ENCODE results near the gene AGT.
"Not testable (repeated sequence)": the region's sequence is repeated elsewhere in the genome, so short reads cannot be mapped to it uniquely, and the experiment has no call there.

The AGT gene

DNA sequence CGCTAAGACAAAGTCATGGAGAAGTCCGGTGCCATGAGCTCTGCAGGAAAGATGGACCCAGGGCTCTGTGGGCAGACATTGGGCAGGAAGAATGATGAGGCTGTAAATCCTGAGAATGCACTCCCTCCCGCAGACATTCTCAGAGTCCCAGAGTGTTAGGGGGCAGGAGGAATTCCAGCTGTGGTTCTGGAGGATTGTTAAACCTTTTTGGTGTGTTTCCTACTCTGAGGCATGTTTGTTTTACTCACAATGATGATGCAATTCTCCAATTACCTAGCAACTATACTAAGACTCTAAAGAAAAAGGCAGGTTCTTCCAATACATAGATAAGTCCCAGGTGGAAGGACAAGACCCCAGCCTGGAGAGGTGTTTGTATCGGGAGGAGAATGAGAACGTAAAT, 30.5 kb upstream of the AGT start:
- DNase-seq (ENCODE audit: low read depth) = no peak

DNA sequence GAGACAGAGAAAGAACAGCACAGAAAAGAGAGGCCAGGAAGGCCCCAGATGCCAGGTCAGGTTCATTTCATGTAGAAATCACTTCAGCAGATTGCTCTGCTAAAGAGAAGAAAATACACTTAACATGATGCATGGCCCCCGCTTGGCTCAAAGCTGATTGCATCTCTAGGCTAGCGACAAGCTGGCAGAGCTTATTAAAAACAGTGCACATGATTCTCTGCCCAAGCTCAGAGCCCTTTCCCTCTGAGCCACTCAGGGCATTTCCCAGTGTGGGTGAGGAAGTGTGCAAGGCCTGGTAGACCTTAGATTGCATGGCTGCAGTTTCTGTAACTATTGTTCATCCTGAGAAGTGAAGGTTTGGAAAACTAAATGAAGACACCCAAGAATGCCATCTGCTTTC, 30.0 kb upstream of the AGT start:
- no peak for DNase-seq (ENCODE audit: low read depth)

DNA sequence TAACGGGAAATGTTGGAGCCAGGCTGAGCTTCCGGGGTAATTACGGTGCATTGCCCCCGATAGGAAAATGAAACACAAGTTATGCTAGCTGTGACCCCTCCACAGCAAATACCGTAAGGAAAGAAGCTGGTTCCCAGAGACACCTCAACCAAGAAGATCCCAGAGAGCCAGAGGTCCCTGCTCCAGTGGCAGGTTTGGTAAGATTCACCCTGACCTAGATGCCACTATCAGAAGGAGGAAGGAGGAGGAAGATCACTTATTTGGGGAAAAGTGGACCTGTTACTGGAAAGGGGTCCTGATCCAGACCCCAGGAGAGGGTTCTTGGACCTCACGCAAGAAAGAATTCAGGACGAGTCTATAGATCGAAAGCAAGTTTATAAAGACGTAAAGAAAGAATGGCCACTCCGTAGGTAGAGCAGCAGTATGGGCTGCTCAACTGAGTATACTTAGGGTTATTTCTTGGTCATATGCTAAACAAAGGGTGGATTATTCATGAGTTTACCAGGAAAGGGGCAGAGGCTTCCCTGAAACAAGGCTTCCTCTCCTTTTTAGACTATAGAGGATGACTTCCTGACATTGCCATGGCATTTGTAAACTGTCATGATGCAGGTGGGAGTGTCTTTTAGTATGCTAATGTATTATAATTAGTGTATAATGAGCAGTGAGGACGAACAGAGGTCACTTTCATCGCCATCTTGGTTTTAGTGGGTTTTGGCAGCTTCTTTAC, 25.8 kb upstream of the AGT start:
- DNase-seq (ENCODE audit: low read depth) = no peak

DNA sequence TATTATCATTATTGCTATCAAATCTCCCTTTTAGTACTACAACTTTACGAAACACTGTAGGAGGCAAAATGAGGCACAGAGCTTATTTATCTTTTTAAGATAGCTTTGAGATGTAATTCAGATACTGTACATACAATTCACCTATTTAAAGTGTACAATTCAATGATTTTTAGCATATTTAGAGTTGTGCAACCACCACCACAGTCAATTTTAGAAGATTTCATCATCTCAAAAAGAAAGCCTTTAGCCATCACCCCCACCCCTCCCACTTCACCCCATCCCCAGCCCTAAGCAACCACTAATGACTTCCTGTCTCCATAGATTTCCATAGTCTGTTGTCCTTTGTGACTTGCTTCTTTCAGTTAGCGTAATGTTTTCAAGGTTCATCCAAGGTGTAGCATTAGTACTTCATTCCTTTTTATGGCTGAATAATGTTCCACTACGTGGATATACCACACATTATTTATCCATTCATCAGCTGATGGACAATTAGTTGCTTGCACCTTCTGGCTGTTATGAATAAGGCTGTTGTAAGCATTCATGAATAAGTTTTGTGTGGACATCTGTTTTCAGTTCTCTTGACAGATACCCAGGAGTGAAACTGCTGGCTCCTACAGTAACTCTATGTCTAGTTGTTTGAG, 23.8 kb upstream of the AGT start:
- DNase-seq (ENCODE audit: low read depth) = no peak

DNA sequence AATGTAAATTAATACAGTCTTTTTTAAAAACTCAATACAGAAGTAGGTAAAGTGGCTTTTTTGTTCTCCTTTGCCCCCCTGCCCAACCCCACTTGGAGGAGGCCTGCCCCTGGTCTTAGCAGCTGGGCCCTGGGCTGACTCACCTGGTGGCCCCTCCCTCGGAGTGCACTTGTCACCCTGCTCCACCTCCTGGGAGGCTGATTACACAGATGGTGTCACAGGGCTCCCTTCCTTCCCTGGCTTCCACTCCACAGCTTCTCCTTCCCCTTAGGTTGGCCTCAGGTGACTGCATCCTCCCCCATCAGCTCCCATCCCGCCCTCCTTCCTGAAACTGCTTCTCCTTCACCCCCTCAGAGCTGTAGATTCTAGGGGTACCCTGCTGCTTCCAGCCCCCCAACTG, 21.5 kb upstream of the AGT start:
- DNase-seq (ENCODE audit: low read depth) = no peak

DNA sequence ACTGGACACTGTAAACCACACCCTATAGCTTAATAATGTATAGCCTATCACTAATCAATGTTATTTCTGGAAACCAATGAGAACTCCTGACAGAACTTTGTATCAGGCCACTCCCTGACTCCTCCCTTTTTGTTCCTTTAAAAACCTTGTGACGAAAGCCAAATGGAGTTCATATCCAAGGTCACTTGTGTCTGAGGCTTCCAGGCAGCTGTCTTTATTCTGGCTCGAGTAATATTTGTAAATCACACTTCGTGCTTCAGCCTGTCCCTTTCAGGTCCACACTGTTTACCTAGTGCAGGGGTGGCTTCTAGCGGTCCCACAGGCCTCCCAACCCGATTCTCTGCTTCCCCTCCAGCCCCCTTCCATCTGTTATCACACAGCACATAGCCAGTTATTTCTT, 17.1 kb upstream of the AGT start:
- no peak for DNase-seq (ENCODE audit: low read depth)

DNA sequence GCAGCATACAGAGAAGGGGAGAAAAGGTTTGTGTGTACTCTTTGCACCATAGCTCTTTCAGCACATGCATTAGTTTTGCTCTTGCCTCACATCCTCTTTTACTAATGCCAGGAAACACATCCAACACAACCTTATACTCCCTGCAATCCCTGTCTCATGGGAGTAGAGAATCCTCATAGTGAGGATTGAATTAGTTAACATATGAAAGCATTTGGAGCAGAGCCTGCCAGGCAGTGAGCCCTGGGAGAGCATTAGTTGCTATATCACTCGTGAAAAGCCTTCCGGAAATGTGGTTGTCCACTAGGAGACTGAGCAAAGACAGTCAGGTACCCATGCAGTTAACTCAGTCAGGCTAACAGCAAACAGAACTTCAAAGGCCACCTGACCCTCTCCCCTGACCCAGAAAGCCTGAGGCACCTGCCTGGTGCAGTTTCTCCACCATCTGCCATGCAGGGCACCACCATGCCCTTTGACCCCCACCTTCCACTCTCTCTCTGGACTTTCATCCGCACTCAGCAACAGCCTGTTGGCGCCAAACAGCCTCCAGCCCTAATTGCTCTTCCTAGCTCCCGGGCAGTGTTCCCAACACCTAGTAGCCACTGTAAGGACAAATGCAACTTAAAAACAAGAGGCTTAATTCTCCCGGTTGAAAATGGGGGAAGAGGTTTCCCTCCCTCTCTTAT, 14.9 kb upstream of the AGT start:
- DNase-seq (ENCODE audit: low read depth) = no peak

DNA sequence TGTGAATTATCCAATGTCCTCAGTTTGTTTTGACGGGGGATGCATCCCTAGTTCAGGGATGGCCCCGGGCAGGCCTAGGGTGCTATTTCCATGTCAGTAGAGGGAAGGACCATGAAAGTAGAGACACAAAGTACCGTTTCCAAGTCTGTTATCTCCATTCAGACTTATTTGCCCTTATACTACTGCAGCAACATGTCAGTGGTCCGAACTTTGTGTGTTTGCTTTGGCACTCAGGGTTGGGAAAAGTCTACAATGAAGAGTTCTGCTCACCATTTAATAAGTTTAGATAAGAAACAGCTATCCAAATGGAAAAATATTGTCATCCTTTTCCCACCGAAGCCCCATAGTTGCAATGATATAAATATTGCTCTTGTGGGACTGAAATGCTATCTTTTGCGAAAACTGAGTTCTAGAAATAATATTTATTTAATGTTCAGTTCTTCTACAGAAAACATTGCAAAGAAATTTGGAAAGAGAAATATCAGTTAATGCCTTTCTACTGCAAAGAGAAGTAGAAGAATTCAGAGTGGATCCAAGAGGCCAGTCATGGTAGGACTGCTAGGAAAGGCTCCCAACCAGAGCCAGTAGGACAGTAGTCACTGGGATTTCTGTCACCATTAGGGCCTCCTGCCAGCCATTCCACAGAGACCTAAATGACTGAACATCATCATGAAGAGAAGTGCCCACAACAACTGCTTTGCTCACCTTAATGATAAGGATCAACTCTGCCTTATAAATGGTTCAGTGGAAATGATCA, 11.5 kb upstream of the AGT start:
- no peak for DNase-seq (ENCODE audit: low read depth)

DNA sequence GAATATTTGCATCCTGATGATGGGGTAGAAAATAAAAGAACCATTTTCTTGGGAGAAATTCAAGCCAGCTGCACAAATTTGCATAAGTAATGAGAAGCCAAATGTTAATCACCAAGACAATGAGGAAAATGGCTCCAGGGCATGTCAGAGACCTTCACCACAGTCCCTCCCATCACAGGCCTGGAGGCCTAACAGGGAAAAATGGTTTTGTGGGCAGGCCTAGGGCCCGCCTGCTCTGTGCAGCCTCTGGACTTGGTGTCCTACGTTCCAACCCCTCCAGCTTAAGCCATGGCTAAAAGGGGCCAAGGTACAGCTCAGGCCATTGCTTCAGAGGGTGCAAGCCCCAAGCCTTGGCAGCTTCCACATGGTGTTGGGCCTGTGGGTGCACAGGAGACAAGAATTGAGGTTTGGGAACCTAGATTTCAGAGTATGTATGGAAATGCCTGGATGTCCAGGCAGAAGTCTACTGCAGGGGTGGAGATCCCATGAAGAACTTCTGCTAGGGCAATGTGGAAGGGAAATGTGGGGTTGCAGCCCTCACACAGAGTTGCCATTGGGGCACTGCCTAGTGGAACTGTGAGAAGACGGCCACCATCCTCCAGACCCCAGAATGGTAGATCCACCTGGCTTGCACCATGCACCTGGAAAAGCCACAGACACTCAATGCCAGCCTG, 8.1 kb upstream of the AGT start:
- not testable (repeated sequence) for DNase-seq (ENCODE audit: low read depth)

DNA sequence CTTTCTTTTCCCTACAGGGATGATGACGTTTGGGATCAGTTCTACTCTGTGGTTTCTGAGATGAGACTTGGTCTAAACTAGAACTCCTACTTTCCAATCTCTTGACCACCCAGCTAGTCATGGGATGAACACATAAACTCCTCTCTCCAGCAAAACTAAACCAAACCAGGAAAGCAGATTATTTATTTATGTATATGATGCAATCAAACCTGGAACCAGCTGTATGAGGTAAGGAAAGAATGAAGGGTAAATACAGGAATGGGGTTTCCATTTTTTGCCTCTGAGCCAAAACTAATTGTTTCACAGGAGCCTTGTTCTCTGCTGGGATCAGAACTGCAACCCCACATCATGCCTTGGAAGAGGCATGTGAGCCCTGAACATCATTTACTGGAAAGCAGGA, 3.3 kb upstream of the AGT start:
- no peak for DNase-seq (ENCODE audit: low read depth)

DNA sequence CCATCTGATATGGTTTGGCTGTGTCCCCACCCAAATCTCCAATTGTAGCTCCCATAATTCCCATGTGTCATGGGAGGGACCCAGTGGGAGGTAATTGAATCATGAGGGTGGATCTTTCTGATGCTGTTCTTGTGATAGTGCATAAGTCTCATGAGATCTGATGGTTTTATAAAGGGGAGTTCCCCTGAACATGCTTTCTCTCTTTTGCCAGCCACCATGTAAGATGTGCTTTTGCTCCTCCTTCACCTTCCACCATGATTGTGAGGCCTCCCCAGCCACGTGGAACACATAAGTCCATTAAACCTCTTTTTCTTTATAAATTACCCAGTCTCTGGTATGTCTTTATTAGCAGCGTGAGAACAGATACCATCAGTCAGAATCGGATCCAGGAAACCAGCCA, 2.5 kb upstream of the AGT start:
- DNase-seq (ENCODE audit: low read depth) = not testable (repeated sequence)

DNA sequence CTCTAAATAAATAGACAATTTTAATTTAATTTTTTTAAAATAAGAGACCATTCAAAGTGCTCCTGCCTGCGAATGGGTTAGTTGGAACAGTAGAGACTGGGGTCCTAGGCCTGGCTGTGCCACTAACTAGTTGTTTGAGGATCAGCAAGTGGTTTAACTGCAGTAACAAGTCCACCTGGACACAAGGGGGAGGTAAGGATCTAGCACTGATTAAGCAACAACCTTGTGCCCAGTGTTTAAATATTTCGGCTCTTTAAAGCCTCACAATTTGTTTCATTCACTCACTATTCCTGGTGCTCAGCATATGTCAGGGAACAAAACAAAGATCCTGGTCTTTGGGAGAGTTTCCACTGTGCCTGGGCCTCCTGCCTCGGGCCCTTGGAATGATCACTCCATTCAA, 1.6 kb upstream of the AGT start:
- DNase-seq (ENCODE audit: low read depth) = no peak

DNA sequence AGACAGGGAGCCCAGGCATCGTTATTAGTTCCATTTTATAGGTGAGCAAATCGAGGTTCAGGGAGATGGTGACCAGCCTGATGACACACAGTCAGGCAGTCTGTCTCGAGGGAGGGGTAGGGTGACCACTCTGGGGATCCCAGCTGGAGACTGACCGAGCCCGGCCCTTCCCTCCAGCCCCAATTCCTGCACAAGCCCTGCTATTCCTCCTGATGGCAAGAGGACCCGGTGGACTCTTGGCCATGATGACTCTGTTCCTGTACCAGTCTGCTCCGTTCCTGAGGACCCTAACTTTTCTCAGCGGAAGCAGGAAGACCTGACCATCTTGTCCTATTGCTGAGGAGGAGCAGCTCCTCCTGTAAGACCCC, 391 bp downstream of the AGT start:
- DNase-seq (ENCODE audit: low read depth) = no peak

DNA sequence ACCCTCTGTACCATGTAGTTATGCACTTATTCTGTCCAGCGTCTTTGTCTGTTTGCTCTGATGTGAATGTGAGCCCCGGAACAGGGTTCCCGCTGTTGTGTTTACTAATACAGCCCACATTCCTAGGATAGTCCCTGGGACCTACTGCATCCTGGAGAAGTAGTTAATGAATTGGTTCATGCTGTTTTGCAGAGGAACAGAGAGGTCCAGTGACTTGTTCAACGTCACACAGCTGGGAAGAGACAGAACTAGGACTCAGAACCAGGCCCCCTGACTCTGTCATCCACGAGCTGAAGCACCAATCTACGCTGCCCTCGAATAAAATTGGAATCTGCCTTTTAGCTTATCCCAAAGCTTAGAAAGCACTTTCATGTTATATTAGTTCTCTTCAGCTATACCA, 784 bp downstream of the AGT start:
- no peak for DNase-seq (ENCODE audit: low read depth)

DNA sequence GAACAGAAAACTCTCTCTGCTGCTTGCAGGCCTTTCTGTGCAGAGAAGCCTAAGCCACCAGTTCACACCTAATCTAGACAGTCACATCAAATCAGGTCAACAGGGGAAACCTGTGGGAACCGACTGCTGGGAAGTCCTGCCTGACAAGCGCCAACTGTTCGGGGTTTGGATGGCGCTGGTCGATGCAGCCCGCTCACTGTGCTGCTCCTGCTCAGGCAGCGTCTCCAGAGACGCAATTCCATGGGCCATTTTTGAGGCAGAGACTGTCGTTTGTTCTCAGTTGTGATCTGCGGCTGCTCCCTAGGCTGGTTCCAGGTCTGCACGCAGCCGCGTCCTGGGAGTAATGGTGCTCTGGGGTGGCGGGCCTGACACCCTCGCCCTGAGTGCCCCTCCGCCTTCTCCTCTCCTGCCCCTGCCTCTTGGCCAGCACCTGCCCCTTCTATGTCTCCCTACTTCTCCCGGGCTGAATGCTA, 1.4 kb downstream of the AGT start:
- DNase-seq (ENCODE audit: low read depth) = no peak

DNA sequence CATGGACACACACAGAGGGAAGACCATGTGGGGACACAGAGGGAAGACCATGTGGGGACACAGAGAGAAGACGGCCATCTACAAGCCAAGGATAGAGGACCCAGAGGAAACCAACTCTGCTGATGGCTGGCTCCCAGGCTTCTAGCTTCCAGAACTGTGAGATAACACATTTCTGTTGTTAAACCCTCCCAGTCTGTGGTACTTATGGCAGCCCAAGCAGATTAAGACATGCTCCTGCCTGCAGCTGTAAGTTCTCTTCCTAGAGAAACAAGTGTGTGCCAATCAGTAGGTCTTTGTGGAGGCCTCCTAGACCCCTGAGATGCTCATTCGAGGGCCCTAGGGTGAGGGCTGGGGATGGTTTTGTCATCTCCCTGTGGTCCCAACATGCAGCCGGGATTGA, 2.7 kb downstream of the AGT start:
- no peak for DNase-seq (ENCODE audit: low read depth)

DNA sequence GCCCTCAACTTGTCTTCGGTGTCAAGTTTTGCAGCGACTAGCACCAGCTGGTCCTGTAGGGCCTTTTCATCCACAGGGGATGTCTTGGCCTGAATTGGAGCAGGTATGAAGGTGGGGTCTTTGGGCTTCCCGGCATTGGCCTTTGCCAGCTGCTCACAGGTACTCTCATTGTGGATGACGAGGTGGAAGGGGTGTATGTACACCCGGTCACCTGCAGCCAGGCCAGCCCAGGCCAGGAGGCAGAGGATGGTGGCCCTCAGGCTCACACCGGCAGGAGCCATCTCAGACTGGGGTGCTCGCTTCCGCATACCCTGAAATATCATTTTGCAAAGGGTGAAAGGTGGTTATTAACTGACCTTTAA, 3.4 kb downstream of the AGT start:
- no peak for DNase-seq (ENCODE audit: low read depth)

DNA sequence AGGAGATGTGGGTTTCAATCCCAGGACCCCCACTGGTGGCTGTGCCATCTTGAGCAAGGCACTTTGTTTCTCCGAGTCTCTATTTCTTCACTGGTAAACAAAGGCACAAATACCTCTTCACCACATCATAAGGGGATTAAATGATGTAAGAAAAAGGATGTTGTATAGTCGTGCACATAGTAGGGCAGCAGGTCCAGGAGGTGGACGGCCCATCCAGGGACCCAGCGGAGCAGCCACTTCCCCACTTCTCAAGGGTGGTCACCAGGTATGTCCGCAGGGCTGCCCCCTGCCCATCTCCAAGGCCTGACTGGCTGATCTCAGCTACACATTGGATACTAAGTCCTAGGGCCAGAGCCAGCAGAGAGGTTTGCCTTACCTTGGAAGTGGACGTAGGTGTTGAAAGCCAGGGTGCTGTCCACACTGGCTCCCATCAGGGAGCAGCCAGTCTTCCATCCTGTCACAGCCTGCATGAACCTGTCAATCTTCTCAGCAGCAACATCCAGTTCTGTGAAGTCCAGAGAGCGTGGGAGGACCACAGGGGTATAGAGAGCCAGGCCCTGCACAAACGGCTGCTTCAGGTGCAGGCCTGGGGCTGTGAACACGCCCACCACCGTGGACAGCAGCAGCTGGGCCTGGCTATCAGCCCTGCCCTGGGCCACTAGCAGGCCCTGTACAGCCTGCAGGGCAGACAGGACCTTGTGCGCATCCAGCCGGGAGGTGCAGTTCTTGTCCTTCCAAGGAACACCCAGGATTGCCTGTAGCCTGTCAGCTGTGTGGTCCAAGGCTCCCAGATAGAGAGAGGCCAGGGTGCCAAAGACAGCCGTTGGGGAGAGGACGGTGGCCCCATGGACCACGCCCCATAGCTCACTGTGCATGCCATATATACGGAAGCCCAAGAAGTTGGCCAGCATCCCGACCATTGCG, 4.0 kb downstream of the AGT start:
- DNase-seq (ENCODE audit: low read depth) = no peak

DNA sequence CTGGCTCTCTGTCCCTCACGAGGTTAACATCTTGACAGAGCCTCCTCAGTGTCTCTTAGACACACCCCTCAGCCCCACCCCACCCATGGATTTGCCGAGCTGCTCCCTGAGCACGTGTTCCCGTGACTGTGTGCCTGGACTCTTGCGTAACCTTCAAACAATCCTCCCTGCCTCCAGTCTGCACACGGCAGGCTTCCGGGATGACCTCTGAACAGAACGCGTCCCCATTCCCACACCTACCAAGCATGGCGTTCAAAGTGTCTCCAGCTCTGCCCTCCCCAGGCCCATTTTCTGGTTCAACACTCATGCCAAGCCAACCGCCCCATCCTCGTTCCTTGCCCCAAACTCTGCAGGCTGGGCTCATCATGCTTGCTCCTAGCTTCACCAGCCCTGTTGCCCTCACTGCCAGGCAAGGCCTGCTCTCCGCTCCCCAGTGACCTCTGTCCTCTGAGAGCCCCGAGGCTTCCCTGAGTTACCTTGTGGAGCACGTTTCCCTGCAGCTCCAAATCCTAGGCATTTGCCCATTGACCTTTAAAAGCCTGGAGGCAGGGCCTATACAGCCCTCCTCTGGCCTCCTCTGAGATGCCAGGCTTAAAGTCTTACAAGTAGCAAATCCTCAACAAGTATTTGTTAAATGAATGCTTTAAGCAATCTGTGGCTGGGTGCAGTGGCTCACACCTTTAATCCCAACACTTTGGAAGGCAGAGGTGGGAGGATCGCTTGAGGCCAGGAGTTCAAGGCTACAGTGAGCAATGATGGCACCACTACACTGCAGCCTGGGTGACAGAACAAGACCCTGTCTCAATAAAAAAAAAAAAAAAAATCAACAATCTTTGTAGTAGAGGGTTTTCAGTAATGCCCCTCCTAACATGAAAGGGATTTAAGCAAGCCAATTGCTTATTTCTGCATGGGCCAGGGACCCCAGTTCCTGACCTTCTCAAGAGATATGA, 5.0 kb downstream of the AGT start:
- DNase-seq (ENCODE audit: low read depth) = no peak
